H9 (cell line): ENCODE data around the gene RDH13. TPM values are rescaled to one million over a fixed set of nuclear protein-coding genes. Genes with fewer than 3 reads are reported as not detected.

ENCODE experiments used
- DNase-seq: peaks from one replicate; pipeline ENCODE4 v3.0.0-alpha.2; 2017
- H2AFZ ChIP-seq: one replicate; pipeline ENCODE4 v1.6.1; 2013; ENCODE audit warnings: mild to moderate bottlenecking, low read length, control low read depth, moderate library complexity
- H2AK5ac ChIP-seq: 2 replicates; pipeline ENCODE4 v1.6.1; 2013; ENCODE audit warnings: low read length, control low read depth, mixed read lengths; ENCODE audit not compliant: insufficient read length
- H2BK120ac ChIP-seq: one replicate; pipeline ENCODE4 v1.6.1; 2013; ENCODE audit warnings: low read depth, mild to moderate bottlenecking, low read length, control low read depth, inconsistent platforms; ENCODE audit not compliant: poor library complexity, severe bottlenecking
- H2BK12ac ChIP-seq: 2 replicates; pipeline ENCODE4 v1.6.1; 2013; ENCODE audit warnings: low read length, control low read depth, mixed read lengths, low read depth; ENCODE audit not compliant: insufficient read length
- H2BK15ac ChIP-seq: 2 replicates; pipeline ENCODE4 v1.6.1; 2013; ENCODE audit warnings: low read depth, low read length, control low read depth
- H2BK20ac ChIP-seq: one replicate; pipeline ENCODE4 v1.6.1; 2013; ENCODE audit warnings: low read depth, mild to moderate bottlenecking, low read length, control low read depth, inconsistent platforms; ENCODE audit not compliant: poor library complexity, severe bottlenecking
- H2BK5ac ChIP-seq: 2 replicates; pipeline ENCODE4 v1.6.1; 2013; ENCODE audit warnings: low read length, control low read depth, mixed read lengths; ENCODE audit not compliant: insufficient read length
- H3K14ac ChIP-seq: 2 replicates; pipeline ENCODE4 v1.6.1; 2013; ENCODE audit warnings: low read length, control low read depth; ENCODE audit not compliant: insufficient read depth
- H3K18ac ChIP-seq: 2 replicates; pipeline ENCODE4 v1.6.1; 2013; ENCODE audit warnings: low read depth, mild to moderate bottlenecking, mixed read lengths, low read length, control low read depth; ENCODE audit not compliant: insufficient read length
- H3K23ac ChIP-seq: 2 replicates; pipeline ENCODE4 v1.6.1; 2013; ENCODE audit warnings: low read length, control low read depth, mixed read lengths, low read depth; ENCODE audit not compliant: insufficient read length
- H3K23me2 ChIP-seq: 2 replicates; pipeline ENCODE4 v1.6.1; 2013; ENCODE audit warnings: low read depth, mild to moderate bottlenecking, mixed read lengths, low read length, control low read depth; ENCODE audit not compliant: insufficient read length, poor library complexity, severe bottlenecking
- H3K27ac ChIP-seq: 2 replicates; pipeline ENCODE4 v1.5.1; 2013; ENCODE audit warnings: low read length, control low read depth, mixed read lengths, low read depth; ENCODE audit not compliant: insufficient read length
- H3K27me3 ChIP-seq: 2 replicates; pipeline ENCODE4 v1.6.1; 2013; ENCODE audit warnings: low read length, control low read depth, inconsistent platforms; ENCODE audit not compliant: insufficient read depth
- H3K4ac ChIP-seq: 2 replicates; pipeline ENCODE4 v1.6.1; 2013; ENCODE audit warnings: low read depth, mild to moderate bottlenecking, control low read depth, inconsistent platforms, low read length, moderate library complexity
- H3K4me1 ChIP-seq: 2 replicates; pipeline ENCODE4 v1.6.1; 2013; ENCODE audit warnings: low read length, control low read depth, inconsistent platforms; ENCODE audit not compliant: insufficient read depth
- H3K4me2 ChIP-seq: 2 replicates; pipeline ENCODE4 v1.6.1; 2013; ENCODE audit warnings: low read length, control low read depth, mixed read lengths; ENCODE audit not compliant: insufficient read length, insufficient read depth
- H3K56ac ChIP-seq: 2 replicates; pipeline ENCODE4 v1.6.1; 2013; ENCODE audit warnings: low read depth, mild to moderate bottlenecking, mixed read lengths, low read length, control low read depth; ENCODE audit not compliant: insufficient read length
- H3K79me1 ChIP-seq: 2 replicates; pipeline ENCODE4 v1.6.1; 2013; ENCODE audit warnings: low read depth, mild to moderate bottlenecking, moderate library complexity, low read length, control low read depth, inconsistent platforms; ENCODE audit not compliant: insufficient read depth, poor library complexity, severe bottlenecking
- H3K79me2 ChIP-seq: 2 replicates; pipeline ENCODE4 v1.6.1; 2013; ENCODE audit warnings: low read length, control low read depth, inconsistent platforms; ENCODE audit not compliant: insufficient read depth
- H3K9ac ChIP-seq: 2 replicates; pipeline ENCODE4 v1.6.1; 2013; ENCODE audit warnings: low read length, control low read depth, mixed read lengths; ENCODE audit not compliant: insufficient read length; ENCODE audit errors: extremely low read depth
- H3K9me3 ChIP-seq: one replicate; pipeline ENCODE4 v1.6.1; 2013; ENCODE audit warnings: low read depth, low read length, inconsistent platforms; ENCODE audit not compliant: control insufficient read depth
- H3T11ph ChIP-seq: one replicate; pipeline ENCODE4 v1.6.1; 2013; ENCODE audit warnings: mild to moderate bottlenecking, low read length, control low read depth, inconsistent platforms
- H4K20me1 ChIP-seq: one replicate; pipeline ENCODE4 v1.6.1; 2013; ENCODE audit not compliant: control insufficient read depth, insufficient read length, insufficient read depth
- H4K5ac ChIP-seq: 2 replicates; pipeline ENCODE4 v1.6.1; 2013; ENCODE audit warnings: low read depth, mild to moderate bottlenecking, mixed read lengths, low read length, control low read depth; ENCODE audit not compliant: insufficient read length
- H4K8ac ChIP-seq: replicated peaks from 2 replicates; pipeline ENCODE4 v1.6.1; 2013; ENCODE audit warnings: low read length, control low read depth, mixed read lengths, low read depth; ENCODE audit not compliant: insufficient read length
- H4K91ac ChIP-seq: 2 replicates; pipeline ENCODE4 v1.6.1; 2013; ENCODE audit warnings: low read depth, mild to moderate bottlenecking, moderate library complexity, mixed read lengths, low read length, control low read depth; ENCODE audit not compliant: insufficient read length
- H3K27ac Mint-ChIP-seq, 3 experiments: 2 replicates in 2 of 3; 3 replicates in 1 of 3; pipeline ENCODE4 v1.8.0; 2020 to 2021; ENCODE audit warnings: mixed read lengths in 3 of 3, mild to moderate bottlenecking in 1 of 3, moderate library complexity in 1 of 3
- H3K27me3 Mint-ChIP-seq: 2 replicates; pipeline ENCODE4 v1.8.0; 2021; ENCODE audit warnings: low read depth, mild to moderate bottlenecking, moderate library complexity, mixed read lengths
- H3K36me3 Mint-ChIP-seq, 3 experiments: 2 replicates in 2 of 3; 3 replicates in 1 of 3; pipeline ENCODE4 v1.8.0; 2020 to 2021; ENCODE audit warnings: low read depth in 3 of 3, mixed read lengths in 3 of 3; ENCODE audit not compliant: insufficient read depth in 1 of 3
- H3K4me1 Mint-ChIP-seq, 2 experiments: 2 replicates each; pipeline ENCODE4 v1.8.0; 2020; ENCODE audit warnings: mixed read lengths in 2 of 2
- H3K4me3 Mint-ChIP-seq, 2 experiments: 2 replicates in 1 of 2; 3 replicates in 1 of 2; pipeline ENCODE4 v1.8.0; 2020 to 2021; ENCODE audit warnings: mild to moderate bottlenecking in 2 of 2, mixed read lengths in 2 of 2, moderate library complexity in 1 of 2
- H3K9me3 Mint-ChIP-seq, 2 experiments: 2 replicates in 1 of 2; 3 replicates in 1 of 2; pipeline ENCODE4 v1.8.0; 2020; ENCODE audit warnings: mild to moderate bottlenecking in 2 of 2, mixed read lengths in 2 of 2, moderate library complexity in 1 of 2
- CTCF ChIP-seq: fragments of 200-600 bp; sonication (generic); conservative IDR thresholded peaks from 3 replicates; pipeline ENCODE4 v1.8.0; 2021; ENCODE audit warnings: antibody characterized with exemption, mild to moderate bottlenecking
- WGBS: extraction: QIAGEN DNeasy Blood & Tissue Kit; methylation state at CpG from one replicate; pipeline ENCODE4 v1.1.7; 2013; ENCODE audit warnings: missing lambda C conversion rate, low lambda C conversion rate, mixed read lengths; ENCODE audit not compliant: insufficient read length; ENCODE audit errors: extremely low coverage; 5-methylcytosine and 5-hydroxymethylcytosine counted together
- total RNA-seq: library from RNA; stranded (reverse); gene quantifications from 2 replicates; pipeline ENCODE4 v1.2.1, GENCODE V29; 2021

The RDH13 gene
- total RNA-seq, 1 experiment from 2014 or later = 21.5 TPM

GRCh38 chr19:55077106-55077505 is 14.2 kb upstream of the RDH13 start:
- no peak overlapping the region for H3K27ac ChIP-seq
- H2BK20ac ChIP-seq = no peak overlapping the region
- H3K79me1 ChIP-seq = no peaks in the 10 kb centered on the region
- H3K14ac ChIP-seq = no peak overlapping the region
- no peak overlapping the region for H3K4me2 ChIP-seq
- no peak overlapping the region for H2BK12ac ChIP-seq
- peak overlapping the region in 1 of 2 experiments; percentile 1; a peak in 1 of 5 replicates for H3K4me3 Mint-ChIP-seq
- H2BK15ac ChIP-seq = no peak overlapping the region
- no peaks in the 10 kb centered on the region for H3K9me3 ChIP-seq
- no peak overlapping the region for H3K9ac ChIP-seq
- H3K27me3 ChIP-seq = peaks cover 10% of the 10 kb centered on the region; the same call in 1 of the 2 replicates
- H2AK5ac ChIP-seq = no peak overlapping the region
- H3K23me2 ChIP-seq = peaks cover 17% of the 10 kb centered on the region
- no peak overlapping the region for H3K4ac ChIP-seq
- peaks cover 25 to 33% of the 10 kb centered on the region in 2 experiments for H3K4me1 Mint-ChIP-seq
- no peaks in the 10 kb centered on the region for H3K79me2 ChIP-seq
- H2AFZ ChIP-seq = no peak overlapping the region
- no peak overlapping the region for H3K56ac ChIP-seq
- H3T11ph ChIP-seq = no peak overlapping the region
- no peak for TF ChIP-seq CTCF
- no peak overlapping the region for H2BK120ac ChIP-seq
- WGBS = no CpG with 5 or more reads among the region's 2 CpGs
- no peaks in the 10 kb centered on the region for H4K20me1 ChIP-seq
- H3K18ac ChIP-seq = no peak overlapping the region
- no peak overlapping the region for H4K8ac ChIP-seq
- peaks cover 5% of the 10 kb centered on the region; the same call in 1 of the 2 replicates for H3K4me1 ChIP-seq
- no peak for DNase-seq
- no peak overlapping the region for H4K5ac ChIP-seq
- no peak overlapping the region for H3K27ac Mint-ChIP-seq
- H2BK5ac ChIP-seq = no peak overlapping the region
- peaks cover 0 to 2% (median 0%) of the 10 kb centered on the region in 3 experiments; a peak in 2 of 7 replicates for H3K36me3 Mint-ChIP-seq
- no peak overlapping the region for H4K91ac ChIP-seq
- no peak overlapping the region for H3K23ac ChIP-seq
- peaks cover 2 to 8% of the 10 kb centered on the region in 2 experiments; a peak in 3 of 5 replicates for H3K9me3 Mint-ChIP-seq
- peaks cover 72% of the 10 kb centered on the region for H3K27me3 Mint-ChIP-seq
